ENCODE data around the gene WDR48. TPM values are rescaled to one million over a fixed set of nuclear protein-coding genes. Genes with fewer than 3 reads are reported as not detected.

The WDR48 gene
- total and polyA plus RNA-seq, 2 experiments from 2014 or later = 27.2 to 54.3 TPM

DNA sequence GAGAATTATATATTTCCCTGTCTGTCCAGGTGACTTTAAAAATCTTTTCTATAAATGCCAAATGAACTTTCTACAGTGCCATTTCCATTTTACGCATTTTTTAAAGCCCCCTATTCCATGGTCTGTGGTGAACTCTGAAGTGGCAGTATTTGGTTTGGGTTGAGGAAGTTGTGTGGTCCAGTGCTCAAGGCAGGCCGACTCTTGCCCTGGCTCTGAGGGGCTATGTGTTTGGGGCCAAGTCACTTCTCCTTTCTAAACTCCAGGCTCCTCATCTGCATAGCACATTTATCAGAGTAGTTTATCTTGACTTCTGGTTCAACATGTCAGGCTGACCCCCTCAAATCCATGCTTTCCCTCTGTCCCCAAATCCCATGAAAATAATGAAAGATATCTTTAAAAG, 69.8 kb downstream of the WDR48 start (continued):
- TF ChIP-seq, protein P1, sequence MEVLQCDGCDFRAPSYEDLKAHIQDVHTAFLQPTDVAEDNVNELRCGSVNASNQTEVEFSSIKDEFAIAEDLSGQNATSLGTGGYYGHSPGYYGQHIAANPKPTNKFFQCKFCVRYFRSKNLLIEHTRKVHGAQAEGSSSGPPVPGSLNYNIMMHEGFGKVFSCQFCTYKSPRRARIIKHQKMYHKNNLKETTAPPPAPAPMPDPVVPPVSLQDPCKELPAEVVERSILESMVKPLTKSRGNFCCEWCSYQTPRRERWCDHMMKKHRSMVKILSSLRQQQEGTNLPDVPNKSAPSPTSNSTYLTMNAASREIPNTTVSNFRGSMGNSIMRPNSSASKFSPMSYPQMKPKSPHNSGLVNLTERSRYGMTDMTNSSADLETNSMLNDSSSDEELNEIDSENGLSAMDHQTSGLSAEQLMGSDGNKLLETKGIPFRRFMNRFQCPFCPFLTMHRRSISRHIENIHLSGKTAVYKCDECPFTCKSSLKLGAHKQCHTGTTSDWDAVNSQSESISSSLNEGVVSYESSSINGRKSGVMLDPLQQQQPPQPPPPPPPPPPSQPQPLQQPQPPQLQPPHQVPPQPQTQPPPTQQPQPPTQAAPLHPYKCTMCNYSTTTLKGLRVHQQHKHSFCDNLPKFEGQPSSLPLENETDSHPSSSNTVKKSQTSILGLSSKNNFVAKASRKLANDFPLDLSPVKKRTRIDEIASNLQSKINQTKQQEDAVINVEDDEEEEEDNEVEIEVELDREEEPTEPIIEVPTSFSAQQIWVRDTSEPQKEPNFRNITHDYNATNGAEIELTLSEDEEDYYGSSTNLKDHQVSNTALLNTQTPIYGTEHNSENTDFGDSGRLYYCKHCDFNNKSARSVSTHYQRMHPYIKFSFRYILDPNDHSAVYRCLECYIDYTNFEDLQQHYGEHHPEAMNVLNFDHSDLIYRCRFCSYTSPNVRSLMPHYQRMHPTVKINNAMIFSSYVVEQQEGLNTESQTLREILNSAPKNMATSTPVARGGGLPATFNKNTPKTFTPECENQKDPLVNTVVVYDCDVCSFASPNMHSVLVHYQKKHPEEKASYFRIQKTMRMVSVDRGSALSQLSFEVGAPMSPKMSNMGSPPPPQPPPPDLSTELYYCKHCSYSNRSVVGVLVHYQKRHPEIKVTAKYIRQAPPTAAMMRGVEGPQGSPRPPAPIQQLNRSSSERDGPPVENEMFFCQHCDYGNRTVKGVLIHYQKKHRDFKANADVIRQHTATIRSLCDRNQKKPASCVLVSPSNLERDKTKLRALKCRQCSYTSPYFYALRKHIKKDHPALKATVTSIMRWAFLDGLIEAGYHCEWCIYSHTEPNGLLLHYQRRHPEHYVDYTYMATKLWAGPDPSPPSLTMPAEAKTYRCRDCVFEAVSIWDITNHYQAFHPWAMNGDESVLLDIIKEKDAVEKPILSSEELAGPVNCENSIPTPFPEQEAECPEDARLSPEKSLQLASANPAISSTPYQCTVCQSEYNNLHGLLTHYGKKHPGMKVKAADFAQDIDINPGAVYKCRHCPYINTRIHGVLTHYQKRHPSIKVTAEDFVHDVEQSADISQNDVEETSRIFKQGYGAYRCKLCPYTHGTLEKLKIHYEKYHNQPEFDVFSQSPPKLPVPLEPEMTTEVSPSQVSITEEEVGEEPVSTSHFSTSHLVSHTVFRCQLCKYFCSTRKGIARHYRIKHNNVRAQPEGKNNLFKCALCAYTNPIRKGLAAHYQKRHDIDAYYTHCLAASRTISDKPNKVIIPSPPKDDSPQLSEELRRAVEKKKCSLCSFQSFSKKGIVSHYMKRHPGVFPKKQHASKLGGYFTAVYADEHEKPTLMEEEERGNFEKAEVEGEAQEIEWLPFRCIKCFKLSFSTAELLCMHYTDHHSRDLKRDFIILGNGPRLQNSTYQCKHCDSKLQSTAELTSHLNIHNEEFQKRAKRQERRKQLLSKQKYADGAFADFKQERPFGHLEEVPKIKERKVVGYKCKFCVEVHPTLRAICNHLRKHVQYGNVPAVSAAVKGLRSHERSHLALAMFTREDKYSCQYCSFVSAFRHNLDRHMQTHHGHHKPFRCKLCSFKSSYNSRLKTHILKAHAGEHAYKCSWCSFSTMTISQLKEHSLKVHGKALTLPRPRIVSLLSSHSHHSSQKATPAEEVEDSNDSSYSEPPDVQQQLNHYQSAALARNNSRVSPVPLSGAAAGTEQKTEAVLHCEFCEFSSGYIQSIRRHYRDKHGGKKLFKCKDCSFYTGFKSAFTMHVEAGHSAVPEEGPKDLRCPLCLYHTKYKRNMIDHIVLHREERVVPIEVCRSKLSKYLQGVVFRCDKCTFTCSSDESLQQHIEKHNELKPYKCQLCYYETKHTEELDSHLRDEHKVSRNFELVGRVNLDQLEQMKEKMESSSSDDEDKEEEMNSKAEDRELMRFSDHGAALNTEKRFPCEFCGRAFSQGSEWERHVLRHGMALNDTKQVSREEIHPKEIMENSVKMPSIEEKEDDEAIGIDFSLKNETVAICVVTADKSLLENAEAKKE (CRISPR knock-in tag; IDR thresholded peaks at IDR 0.05) = no peak
- TF ChIP-seq, protein P2, sequence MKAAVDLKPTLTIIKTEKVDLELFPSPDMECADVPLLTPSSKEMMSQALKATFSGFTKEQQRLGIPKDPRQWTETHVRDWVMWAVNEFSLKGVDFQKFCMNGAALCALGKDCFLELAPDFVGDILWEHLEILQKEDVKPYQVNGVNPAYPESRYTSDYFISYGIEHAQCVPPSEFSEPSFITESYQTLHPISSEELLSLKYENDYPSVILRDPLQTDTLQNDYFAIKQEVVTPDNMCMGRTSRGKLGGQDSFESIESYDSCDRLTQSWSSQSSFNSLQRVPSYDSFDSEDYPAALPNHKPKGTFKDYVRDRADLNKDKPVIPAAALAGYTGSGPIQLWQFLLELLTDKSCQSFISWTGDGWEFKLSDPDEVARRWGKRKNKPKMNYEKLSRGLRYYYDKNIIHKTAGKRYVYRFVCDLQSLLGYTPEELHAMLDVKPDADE (IDR thresholded peaks at IDR 0.05) = no peak
- TF ChIP-seq POLR2AphosphoS5 (IDR thresholded peaks at IDR 0.05; ENCODE audit: low read depth) = no peak

DNA sequence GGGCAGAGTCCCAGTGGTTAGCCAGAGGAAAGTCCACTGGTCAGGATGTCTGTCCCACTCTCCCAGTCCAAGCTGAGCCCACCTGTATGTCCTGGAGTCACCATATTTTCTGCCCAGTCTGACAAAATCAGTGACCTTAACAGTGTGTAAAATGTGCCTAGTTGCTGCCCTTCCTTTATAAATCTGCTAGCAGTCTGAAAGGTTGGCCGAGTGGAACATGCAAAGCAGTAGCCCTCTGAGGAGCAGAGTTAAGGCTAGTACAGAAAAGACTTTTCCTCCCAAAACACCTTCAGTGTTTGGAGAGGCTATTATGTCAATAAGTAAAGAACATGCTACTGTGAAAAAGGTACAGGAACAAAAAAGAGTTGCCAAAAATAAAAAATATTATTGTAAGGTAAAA, 71.0 kb downstream of the WDR48 start:
- H3K27me3 Mint-ChIP-seq (ENCODE audit: insufficient read depth, low read depth, poor library complexity) = peaks cover 3% of the 10 kb centered on the region
- no peak for ATAC-seq
- H3K27ac Mint-ChIP-seq = no peak overlapping the region
- TF ChIP-seq, protein P3, sequence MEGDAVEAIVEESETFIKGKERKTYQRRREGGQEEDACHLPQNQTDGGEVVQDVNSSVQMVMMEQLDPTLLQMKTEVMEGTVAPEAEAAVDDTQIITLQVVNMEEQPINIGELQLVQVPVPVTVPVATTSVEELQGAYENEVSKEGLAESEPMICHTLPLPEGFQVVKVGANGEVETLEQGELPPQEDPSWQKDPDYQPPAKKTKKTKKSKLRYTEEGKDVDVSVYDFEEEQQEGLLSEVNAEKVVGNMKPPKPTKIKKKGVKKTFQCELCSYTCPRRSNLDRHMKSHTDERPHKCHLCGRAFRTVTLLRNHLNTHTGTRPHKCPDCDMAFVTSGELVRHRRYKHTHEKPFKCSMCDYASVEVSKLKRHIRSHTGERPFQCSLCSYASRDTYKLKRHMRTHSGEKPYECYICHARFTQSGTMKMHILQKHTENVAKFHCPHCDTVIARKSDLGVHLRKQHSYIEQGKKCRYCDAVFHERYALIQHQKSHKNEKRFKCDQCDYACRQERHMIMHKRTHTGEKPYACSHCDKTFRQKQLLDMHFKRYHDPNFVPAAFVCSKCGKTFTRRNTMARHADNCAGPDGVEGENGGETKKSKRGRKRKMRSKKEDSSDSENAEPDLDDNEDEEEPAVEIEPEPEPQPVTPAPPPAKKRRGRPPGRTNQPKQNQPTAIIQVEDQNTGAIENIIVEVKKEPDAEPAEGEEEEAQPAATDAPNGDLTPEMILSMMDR (conservative IDR thresholded peaks at IDR 0.05; ENCODE audit: low read depth in 2 of 2) = no peak
- TF ChIP-seq EZH2 (IDR thresholded peaks at IDR 0.05; ENCODE audit: low read depth, unreplicated experiment) (no peak), NANOG (IDR thresholded peaks at IDR 0.05; ENCODE audit: borderline replicate concordance) (no peak), JUNB (IDR thresholded peaks at IDR 0.05; ENCODE audit: unreplicated experiment) (no peak), ZNF114 (CRISPR knock-in tag; IDR thresholded peaks at IDR 0.05) (no peak), POLR2AphosphoS5 (IDR thresholded peaks at IDR 0.05; ENCODE audit: low read depth) (no peak), ZNF331 (CRISPR knock-in tag; IDR thresholded peaks at IDR 0.05; ENCODE audit: low read depth) (no peak)
- TF ChIP-seq, protein P2 (IDR thresholded peaks at IDR 0.05) = no peak
- TF ChIP-seq, protein P4, sequence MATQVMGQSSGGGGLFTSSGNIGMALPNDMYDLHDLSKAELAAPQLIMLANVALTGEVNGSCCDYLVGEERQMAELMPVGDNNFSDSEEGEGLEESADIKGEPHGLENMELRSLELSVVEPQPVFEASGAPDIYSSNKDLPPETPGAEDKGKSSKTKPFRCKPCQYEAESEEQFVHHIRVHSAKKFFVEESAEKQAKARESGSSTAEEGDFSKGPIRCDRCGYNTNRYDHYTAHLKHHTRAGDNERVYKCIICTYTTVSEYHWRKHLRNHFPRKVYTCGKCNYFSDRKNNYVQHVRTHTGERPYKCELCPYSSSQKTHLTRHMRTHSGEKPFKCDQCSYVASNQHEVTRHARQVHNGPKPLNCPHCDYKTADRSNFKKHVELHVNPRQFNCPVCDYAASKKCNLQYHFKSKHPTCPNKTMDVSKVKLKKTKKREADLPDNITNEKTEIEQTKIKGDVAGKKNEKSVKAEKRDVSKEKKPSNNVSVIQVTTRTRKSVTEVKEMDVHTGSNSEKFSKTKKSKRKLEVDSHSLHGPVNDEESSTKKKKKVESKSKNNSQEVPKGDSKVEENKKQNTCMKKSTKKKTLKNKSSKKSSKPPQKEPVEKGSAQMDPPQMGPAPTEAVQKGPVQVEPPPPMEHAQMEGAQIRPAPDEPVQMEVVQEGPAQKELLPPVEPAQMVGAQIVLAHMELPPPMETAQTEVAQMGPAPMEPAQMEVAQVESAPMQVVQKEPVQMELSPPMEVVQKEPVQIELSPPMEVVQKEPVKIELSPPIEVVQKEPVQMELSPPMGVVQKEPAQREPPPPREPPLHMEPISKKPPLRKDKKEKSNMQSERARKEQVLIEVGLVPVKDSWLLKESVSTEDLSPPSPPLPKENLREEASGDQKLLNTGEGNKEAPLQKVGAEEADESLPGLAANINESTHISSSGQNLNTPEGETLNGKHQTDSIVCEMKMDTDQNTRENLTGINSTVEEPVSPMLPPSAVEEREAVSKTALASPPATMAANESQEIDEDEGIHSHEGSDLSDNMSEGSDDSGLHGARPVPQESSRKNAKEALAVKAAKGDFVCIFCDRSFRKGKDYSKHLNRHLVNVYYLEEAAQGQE (IDR thresholded peaks at IDR 0.05; ENCODE audit: unreplicated experiment) = no peak

More for the DNA sequence above, 71.0 kb downstream of the WDR48 start:
- Mint-ChIP-seq H3K4me3 (no peak overlapping the region), H3K36me3 (ENCODE audit: low read depth) (no peaks in the 10 kb centered on the region; the same call in 2 of the 3 replicates), H3K9me3 (no peaks in the 10 kb centered on the region), H3K4me1 (peaks cover 6% of the 10 kb centered on the region; the same call in 2 of the 3 replicates)
- H2AFZ ChIP-seq = no peak overlapping the region
- H3K4me2 ChIP-seq = no peak overlapping the region
- H3K4me3 ChIP-seq = no peak overlapping the region
- no peaks in the 10 kb centered on the region for H3K79me2 ChIP-seq (replicated peaks; ENCODE audit: insufficient read depth)
- H4K20me1 ChIP-seq (replicated peaks; ENCODE audit: insufficient read depth) = no peaks in the 10 kb centered on the region
- H3K4me1 ChIP-seq (ENCODE audit: insufficient read depth) = no peaks in the 10 kb centered on the region
- DNase-seq (ENCODE audit: low spot score) = no peak
- no peak overlapping the region for H3K27ac ChIP-seq (ENCODE audit: low read depth)
- no peaks in the 10 kb centered on the region for H3K9me2 ChIP-seq (ENCODE audit: insufficient read depth)
- no peaks in the 10 kb centered on the region for H3K36me3 ChIP-seq (ENCODE audit: insufficient read depth)
- H3F3A ChIP-seq (replicated peaks; ENCODE audit: low read depth) = no peaks in the 10 kb centered on the region
- no peaks in the 10 kb centered on the region for H3K27me3 ChIP-seq (ENCODE audit: insufficient read depth)

Measured in GM23338 (cell line).